ENCODE results near the gene LRRC2. TPM values are rescaled to one million over a fixed set of nuclear protein-coding genes. Genes with fewer than 3 reads are reported as not detected.

Gene LRRC2
- total and polyA plus RNA-seq, 9 of the 15 experiments (the other 6 are each of a cell fraction or from before 2014, with no cell fraction given), result 0.01 to 0.04 (median 0.03) TPM; not detected in 5

DNA sequence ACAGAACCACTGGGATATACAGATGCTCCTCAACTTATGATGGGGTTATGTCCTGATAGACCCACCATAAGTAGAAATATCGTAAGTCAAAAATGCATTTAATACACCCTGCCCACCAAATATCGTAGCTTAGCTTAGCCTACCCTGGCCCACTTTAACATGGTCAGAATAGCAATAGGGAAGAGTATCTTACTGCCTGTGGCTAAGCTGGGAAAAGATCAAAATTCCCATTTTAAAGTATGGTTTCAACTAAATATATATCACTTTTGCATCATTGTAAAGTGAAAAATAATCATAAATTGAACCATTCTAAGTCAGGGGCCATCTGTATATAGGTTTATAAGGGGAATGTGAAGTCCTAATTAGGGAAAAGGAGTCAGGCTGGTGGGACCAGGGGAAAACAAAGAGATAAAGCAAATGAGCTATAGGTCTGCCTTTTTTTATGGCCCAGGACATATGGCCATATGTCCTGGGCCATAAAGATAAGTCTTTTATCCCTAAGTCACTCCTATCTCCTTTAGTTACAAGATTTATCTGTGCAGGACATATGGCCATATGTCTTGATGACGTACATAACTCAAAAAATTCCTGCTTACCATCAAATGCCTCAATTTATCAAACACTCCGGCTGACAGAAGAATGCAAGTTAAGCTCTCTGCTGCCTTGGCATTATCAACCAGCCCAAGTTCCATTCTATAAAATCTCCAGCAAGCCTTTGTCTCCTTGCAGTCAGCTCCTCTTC is 57.1 kb downstream of the LRRC2 start (continued):
- TF ChIP-seq, protein P1, sequence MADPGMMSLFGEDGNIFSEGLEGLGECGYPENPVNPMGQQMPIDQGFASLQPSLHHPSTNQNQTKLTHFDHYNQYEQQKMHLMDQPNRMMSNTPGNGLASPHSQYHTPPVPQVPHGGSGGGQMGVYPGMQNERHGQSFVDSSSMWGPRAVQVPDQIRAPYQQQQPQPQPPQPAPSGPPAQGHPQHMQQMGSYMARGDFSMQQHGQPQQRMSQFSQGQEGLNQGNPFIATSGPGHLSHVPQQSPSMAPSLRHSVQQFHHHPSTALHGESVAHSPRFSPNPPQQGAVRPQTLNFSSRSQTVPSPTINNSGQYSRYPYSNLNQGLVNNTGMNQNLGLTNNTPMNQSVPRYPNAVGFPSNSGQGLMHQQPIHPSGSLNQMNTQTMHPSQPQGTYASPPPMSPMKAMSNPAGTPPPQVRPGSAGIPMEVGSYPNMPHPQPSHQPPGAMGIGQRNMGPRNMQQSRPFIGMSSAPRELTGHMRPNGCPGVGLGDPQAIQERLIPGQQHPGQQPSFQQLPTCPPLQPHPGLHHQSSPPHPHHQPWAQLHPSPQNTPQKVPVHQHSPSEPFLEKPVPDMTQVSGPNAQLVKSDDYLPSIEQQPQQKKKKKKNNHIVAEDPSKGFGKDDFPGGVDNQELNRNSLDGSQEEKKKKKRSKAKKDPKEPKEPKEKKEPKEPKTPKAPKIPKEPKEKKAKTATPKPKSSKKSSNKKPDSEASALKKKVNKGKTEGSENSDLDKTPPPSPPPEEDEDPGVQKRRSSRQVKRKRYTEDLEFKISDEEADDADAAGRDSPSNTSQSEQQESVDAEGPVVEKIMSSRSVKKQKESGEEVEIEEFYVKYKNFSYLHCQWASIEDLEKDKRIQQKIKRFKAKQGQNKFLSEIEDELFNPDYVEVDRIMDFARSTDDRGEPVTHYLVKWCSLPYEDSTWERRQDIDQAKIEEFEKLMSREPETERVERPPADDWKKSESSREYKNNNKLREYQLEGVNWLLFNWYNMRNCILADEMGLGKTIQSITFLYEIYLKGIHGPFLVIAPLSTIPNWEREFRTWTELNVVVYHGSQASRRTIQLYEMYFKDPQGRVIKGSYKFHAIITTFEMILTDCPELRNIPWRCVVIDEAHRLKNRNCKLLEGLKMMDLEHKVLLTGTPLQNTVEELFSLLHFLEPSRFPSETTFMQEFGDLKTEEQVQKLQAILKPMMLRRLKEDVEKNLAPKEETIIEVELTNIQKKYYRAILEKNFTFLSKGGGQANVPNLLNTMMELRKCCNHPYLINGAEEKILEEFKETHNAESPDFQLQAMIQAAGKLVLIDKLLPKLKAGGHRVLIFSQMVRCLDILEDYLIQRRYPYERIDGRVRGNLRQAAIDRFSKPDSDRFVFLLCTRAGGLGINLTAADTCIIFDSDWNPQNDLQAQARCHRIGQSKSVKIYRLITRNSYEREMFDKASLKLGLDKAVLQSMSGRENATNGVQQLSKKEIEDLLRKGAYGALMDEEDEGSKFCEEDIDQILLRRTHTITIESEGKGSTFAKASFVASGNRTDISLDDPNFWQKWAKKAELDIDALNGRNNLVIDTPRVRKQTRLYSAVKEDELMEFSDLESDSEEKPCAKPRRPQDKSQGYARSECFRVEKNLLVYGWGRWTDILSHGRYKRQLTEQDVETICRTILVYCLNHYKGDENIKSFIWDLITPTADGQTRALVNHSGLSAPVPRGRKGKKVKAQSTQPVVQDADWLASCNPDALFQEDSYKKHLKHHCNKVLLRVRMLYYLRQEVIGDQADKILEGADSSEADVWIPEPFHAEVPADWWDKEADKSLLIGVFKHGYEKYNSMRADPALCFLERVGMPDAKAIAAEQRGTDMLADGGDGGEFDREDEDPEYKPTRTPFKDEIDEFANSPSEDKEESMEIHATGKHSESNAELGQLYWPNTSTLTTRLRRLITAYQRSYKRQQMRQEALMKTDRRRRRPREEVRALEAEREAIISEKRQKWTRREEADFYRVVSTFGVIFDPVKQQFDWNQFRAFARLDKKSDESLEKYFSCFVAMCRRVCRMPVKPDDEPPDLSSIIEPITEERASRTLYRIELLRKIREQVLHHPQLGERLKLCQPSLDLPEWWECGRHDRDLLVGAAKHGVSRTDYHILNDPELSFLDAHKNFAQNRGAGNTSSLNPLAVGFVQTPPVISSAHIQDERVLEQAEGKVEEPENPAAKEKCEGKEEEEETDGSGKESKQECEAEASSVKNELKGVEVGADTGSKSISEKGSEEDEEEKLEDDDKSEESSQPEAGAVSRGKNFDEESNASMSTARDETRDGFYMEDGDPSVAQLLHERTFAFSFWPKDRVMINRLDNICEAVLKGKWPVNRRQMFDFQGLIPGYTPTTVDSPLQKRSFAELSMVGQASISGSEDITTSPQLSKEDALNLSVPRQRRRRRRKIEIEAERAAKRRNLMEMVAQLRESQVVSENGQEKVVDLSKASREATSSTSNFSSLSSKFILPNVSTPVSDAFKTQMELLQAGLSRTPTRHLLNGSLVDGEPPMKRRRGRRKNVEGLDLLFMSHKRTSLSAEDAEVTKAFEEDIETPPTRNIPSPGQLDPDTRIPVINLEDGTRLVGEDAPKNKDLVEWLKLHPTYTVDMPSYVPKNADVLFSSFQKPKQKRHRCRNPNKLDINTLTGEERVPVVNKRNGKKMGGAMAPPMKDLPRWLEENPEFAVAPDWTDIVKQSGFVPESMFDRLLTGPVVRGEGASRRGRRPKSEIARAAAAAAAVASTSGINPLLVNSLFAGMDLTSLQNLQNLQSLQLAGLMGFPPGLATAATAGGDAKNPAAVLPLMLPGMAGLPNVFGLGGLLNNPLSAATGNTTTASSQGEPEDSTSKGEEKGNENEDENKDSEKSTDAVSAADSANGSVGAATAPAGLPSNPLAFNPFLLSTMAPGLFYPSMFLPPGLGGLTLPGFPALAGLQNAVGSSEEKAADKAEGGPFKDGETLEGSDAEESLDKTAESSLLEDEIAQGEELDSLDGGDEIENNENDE (IDR thresholded peaks at IDR 0.05; ENCODE audit: low read depth, low read length), result no peak
- TF ChIP-seq ARHGAP35 (IDR thresholded peaks at IDR 0.05; ENCODE audit: partially characterized antibody) (peak; percentile 3), NFRKB (IDR thresholded peaks at IDR 0.05; ENCODE audit: low read depth) (peak; percentile 52; the same call in 1 of the 2 replicates), ZNF277 (CRISPR knock-in tag; IDR thresholded peaks at IDR 0.05; ENCODE audit: borderline replicate concordance) (no peak), PTTG1 (tag; IDR thresholded peaks at IDR 0.05; ENCODE audit: low read depth) (0 out of 2 replicates have a peak, but pooled peaks have one; percentile 15), ILF3 (IDR thresholded peaks at IDR 0.05; ENCODE audit: borderline replicate concordance) (peak; percentile 96), SMARCC2 (IDR thresholded peaks at IDR 0.05; ENCODE audit: low read depth) (peak; percentile 100), ZNF717 (CRISPR knock-in tag; IDR thresholded peaks at IDR 0.05) (no peak)
- TF ChIP-seq, protein P2, sequence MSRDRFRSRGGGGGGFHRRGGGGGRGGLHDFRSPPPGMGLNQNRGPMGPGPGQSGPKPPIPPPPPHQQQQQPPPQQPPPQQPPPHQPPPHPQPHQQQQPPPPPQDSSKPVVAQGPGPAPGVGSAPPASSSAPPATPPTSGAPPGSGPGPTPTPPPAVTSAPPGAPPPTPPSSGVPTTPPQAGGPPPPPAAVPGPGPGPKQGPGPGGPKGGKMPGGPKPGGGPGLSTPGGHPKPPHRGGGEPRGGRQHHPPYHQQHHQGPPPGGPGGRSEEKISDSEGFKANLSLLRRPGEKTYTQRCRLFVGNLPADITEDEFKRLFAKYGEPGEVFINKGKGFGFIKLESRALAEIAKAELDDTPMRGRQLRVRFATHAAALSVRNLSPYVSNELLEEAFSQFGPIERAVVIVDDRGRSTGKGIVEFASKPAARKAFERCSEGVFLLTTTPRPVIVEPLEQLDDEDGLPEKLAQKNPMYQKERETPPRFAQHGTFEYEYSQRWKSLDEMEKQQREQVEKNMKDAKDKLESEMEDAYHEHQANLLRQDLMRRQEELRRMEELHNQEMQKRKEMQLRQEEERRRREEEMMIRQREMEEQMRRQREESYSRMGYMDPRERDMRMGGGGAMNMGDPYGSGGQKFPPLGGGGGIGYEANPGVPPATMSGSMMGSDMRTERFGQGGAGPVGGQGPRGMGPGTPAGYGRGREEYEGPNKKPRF (IDR thresholded peaks at IDR 0.05; ENCODE audit: low read depth, low read length), result no peak
- TF ChIP-seq, protein P3, sequence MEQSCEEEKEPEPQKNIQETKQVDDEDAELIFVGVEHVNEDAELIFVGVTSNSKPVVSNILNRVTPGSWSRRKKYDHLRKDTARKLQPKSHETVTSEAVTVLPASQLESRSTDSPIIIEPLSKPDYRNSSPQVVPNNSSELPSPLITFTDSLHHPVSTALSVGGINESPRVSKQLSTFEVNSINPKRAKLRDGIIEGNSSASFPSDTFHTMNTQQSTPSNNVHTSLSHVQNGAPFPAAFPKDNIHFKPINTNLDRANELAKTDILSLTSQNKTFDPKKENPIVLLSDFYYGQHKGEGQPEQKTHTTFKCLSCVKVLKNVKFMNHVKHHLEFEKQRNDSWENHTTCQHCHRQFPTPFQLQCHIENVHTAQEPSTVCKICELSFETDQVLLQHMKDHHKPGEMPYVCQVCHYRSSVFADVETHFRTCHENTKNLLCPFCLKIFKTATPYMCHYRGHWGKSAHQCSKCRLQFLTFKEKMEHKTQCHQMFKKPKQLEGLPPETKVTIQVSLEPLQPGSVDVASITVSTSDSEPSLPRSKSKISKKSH (CRISPR knock-in tag; IDR thresholded peaks at IDR 0.05), result no peak
